Measurements from ENCODE around the gene ZNF491.

- no peak for TF ChIP-seq CTCF (IDR thresholded peaks at IDR 0.05)
- no peak for TF ChIP-seq POLR2A (IDR thresholded peaks at IDR 0.05)
Measured at GRCh38 chr19:11752244-11752736, 46.0 kb upstream of the ZNF491 start.
